Measurements from ENCODE around the gene ZFHX3.

- no peak for TF ChIP-seq CTCF (IDR thresholded peaks at IDR 0.05)
- no peak for TF ChIP-seq EZH2 (IDR thresholded peaks at IDR 0.05; ENCODE audit: borderline replicate concordance, insufficient read depth, low read depth, low read length, poor library complexity, severe bottlenecking)
Measured at GRCh38 chr16:72891291-72892227, 156.4 kb downstream of the ZFHX3 start.

Measured in B cell (primary cell).